A172 (cell line): ENCODE data around the gene RASGRF1. TPM values are rescaled to one million over a fixed set of nuclear protein-coding genes. Genes with fewer than 3 reads are reported as not detected.

Source experiments
- DNase-seq: peaks from one replicate; pipeline ENCODE4 v3.0.0-alpha.2; 2015; ENCODE audit warnings: low spot score
- total RNA-seq: library from RNA; depleted of rRNA; stranded (reverse); fragments of >200 nt; shearing (Covaris generic); gene quantifications from 2 replicates; pipeline ENCODE4 v1.2.3, GENCODE V29; 2014

Gene RASGRF1
- total RNA-seq, 1 experiment from 2014 or later: 1.2 TPM

DNA sequence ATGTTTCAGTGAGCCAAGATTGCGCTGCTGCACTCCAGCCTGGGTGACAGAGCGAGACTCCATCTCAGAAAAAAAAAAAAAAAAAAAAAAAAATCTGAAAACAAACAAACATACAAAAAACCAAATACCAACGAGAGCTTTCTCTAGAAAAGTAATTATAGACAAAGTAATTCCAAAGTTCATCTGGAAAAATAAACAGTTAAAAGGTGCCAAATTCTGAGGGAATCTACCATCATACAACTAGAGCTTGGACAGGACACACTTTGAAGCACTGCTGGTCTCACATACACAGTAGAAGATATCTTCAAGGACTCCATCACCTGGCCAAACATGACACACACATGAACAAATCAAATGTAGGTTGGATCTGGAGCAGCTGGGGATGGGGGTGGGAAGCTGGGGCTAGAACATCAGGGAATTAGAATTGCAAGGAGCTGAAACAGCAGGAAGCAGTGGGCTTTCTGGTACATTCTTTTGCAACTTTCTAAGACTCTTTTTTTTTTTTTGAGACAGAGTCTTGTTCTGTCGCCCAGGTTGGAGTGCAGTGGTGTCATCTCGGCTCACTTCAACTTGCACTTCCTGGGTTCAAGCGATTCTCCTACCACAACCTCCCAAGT lies 104.6 kb downstream of the RASGRF1 start:
- no peak for DNase-seq

DNA sequence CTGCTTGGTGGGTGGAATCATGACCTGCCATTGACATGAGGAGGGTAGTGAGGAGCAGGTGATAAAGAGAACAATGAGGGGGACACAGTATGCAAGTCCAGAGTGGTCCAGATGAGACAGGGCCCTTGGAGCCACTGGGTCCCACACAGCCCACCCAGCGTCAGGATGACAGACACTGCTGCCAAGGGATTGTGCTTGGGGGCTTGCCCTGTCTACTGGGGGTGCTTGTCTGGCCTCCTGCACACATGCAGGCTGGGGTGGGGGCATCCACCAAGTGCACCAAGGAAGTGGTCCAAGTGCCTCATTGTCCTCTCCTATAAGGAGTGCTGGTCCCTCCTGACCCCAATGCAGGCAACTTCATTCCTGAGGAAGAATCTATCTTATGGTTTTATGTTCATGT lies 106.5 kb downstream of the RASGRF1 start:
- DNase-seq: no peak

- no peak for DNase-seq
Measured at GRCh38 chr15:78983146-78983918, 107.2 kb downstream of the RASGRF1 start.

GRCh38 chr15:78982736-78983135 lies 107.8 kb downstream of the RASGRF1 start:
- no peak for DNase-seq

DNA sequence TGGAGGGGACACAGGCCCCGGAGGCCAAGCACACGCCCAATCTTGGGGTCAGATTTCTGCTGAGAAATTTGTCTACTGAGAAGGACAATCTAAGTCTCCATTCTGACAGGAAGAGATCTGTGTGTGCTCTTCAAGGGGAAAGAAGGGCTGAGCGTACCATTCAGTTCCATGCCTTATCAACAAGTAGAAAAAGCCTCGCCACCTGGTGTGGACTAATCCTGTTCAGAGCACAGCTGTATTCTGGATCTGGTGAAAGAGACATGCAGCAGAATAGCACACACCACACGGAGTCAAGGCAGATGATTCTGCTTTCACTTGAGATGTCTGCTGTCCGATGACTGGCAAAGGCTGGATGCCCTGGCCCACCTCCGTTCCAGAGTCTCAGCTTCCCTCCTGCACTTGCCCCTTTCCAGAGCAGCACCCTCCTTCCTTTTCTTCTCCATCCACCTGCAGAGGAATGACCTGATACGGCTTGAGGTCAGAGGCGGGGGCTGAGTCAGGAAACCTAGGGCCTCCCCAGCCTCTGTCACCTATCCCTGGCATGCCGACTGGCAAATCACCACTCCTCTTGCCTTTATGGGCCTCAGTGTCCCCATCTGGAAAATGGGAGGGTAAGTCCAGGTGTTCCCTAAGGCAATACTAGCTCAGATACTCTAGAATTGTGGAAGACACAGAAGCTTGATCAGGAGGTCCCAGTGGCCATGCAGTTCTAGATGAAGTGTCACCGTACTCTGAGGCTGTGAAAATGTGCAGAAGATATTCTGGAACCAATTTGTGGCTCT lies 108.9 kb downstream of the RASGRF1 start:
- no peak for DNase-seq

GRCh38 chr15:78979456-78980320 lies 110.9 kb downstream of the RASGRF1 start:
- peak; percentile 89 for DNase-seq

- no peak for DNase-seq
Measured at GRCh38 chr15:78978601-78979179, 111.9 kb downstream of the RASGRF1 start.

DNA sequence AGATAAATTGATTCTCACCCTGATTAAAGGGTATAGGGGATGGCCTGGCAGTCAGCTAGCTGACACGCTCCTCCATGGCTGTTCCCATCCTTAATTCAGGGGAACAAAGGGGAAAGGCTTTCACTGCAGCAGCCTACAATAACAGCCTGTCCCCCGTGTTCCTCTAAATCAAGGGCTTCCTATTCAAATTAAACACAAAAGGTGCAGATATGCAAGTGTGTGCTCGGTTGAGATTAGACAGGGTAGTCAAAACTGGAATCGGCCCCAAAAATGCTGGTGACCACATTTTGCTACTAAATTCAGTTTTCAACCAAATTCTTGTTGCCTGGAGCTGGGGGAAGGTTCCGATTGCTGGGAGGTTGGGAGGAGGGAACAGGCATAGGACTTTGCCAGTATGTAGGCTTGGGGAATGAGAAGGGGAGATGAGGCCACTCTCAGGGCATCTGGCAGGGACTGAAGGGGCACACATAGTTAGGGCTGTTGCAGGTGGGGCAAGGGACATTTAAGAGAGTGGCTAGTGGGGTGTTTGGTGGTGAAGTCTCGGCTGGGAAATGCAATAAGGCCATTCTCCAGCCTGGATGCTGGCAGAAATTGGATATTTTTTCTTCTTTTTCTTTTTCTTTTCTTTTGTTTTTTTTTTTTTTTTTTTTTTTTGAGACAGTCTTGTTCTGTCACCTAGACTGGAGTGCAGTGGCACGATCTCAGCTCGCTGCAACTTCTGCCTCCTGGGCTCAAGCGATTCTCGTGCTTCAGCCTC lies 112.8 kb downstream of the RASGRF1 start:
- DNase-seq: no peak

- no peak for DNase-seq
Measured at GRCh38 chr15:78977091-78977571, 113.4 kb downstream of the RASGRF1 start.

- DNase-seq: no peak
Measured at GRCh38 chr15:78976691-78977090, 113.9 kb downstream of the RASGRF1 start.

- no peak for DNase-seq
Measured at GRCh38 chr15:78974272-78974918, 116.2 kb downstream of the RASGRF1 start.

DNA sequence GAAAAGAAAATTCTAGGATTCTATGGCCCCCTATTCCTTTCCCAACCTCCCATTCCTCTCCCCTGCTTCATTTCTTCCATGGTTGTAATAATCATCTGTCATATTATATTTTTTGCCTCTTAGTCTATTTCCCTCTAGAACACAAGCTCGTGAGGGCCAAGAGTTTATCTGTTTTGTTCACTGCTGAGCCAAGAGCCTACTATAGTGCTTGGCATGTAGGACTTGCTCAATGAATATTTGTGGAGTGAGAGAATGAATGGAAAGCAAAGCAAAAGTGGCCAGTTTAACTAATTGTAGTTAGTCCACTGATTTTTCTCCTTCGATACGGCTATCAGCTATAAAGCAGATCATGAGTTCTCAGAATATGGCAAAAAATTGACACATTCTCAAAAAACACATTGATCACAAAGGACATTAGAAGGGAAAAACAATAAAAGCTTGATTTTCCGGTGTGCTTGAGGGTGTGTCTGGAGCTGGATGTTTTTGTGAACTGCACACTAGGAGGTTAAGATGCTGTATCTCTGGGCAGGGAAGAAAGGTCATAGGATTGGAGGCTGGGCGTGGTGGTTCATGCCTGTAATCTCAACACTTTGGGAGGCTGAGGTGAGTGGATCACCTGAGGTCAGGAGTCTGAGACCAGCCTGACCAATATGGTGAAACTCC lies 120.8 kb downstream of the RASGRF1 start:
- no peak for DNase-seq

DNA sequence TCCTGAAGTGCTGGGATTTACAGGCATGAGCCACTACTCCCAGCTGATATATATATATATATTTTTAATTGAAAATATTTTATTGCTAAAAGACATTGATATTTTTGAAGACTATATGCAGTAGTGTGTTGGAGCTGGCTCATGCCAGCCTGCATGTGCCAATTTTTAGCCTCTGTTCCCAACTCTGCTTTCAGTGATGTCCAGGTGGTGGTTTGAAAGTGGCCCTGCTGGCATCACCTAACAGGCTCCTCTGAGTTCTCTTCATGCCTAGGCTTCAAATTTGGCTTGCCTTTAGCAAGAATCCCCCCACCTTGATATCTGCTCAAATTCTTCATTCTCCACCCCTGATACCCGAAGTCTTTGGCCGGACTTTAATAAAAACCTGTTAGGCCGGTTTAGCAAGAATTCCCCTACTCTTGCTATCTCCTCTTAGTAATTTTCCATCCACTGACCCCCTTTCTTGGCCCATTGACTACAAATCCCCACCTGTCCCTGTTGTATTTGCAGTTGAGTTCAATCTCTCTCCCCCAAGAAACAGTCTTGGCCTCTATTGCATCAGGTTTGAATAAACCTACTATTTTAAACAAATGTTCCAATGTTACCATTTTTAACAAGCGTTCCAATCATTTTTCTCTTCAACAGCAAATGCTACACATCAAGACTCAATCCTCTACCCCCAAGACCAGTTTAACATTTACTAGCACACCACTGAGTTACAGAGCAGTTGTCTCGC lies 121.9 kb downstream of the RASGRF1 start:
- no peak for DNase-seq

DNA sequence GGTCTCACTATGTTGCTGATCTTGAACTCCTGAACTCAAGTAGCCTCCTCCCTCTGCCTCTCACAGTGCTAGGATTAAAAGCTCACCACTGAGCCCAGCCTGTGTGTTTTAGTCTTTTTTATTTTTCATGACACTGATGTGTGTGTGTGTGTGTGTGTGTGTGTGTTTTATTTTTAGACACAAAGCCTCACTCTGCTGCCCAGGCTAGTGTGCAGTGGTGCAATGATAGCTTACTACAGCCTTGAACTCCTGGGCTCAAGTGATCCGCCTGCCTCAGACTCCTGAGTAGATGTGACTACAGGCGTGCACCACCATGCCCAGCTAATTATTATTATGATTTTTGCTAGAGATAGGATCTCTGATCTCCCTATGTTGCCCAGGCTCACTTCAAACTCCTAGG lies 122.5 kb downstream of the RASGRF1 start:
- no peak for DNase-seq

- no peak for DNase-seq
Measured at GRCh38 chr15:78960308-78960707, 130.3 kb downstream of the RASGRF1 start.

GRCh38 chr15:78959360-78959759 lies 131.2 kb downstream of the RASGRF1 start:
- DNase-seq: no peak

GRCh38 chr15:78957416-78958093 lies 133.0 kb downstream of the RASGRF1 start:
- no peak for DNase-seq

DNA sequence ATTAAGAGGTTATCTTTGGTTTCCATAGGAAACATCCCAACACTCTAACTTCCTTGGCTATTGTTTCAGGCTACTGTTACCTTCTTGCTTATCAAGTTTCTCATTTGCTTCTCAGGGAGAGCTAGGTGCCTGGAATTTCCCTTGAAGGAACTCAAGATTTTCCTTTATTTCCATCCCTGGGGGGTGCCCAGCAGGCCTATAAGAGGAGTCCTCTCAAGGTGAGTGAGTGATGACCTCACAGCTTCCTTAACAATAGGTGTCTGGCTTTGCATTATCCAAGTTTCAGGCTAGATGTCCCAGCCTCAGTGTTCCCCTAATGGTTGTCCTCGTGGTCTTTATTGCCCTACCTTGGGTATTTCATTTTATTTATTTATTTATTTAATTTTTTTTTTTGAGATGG lies 133.6 kb downstream of the RASGRF1 start:
- no peak for DNase-seq
